Middle frontal gyrus (tissue), 1 donor: ENCODE results near the gene PHKA2.

Experiments used
- DNase-seq: peaks from one replicate; pipeline ENCODE4 v3.0.0-alpha.2; 2015; ENCODE audit warnings: low spot score; ENCODE audit errors: extremely low spot score

The PHKA2 gene

DNA sequence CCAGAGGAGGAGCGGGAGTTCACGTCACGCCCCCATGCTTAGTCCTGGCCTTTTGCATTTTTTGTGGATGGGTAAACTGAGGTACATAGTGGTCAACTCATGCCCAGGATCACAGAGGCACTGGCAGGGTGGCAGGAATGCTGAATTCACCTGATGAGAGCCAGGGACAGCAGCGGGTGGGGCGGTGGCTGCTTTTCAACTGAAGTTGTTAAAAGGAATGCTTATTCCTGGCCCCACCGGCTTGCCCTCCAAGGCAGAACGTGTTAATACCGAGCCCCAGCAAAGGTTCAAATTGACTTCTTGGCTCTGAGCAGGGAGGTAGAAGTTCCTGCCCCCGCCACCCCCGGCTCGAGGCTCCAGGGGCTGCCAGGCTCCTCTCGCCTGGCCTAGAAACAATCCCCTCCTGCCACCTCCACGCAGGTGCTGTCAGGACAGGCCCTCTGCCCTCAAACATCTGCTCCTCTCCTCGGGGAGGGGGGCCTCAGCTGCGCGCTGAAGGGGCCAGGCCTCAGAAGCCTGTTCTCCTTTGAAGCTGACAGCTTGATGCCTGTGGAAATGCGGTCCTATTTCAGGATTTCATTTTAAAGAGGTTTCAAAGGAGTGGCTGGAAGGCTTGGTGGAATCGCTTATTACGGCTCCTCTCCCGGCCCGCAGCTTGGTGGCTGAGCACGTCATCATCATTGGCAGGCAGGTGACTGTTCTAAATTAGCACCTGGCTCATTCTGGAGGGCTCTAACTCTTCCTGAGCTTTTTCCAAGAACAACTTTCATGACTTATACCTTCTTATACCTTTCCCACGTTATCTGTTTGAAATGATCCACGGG is 93.0 kb downstream of the PHKA2 start:
- no peak for DNase-seq

DNA sequence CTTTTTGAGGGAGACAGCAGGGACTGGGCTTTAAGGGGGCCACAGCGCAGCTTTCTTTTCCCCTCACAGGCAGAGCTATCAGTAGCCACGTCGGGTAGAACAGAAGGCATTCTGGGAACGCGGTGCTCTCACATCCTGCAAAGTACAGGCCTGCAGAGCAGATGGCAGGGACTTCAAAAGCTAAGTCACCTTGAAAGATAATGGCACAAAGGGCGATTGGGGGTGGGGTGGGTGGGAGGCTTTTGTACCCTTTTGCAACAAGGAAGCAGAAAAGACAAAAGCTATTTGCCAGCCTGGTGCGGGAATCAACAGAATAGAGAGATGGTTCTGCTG is 93.9 kb downstream of the PHKA2 start:
- no peak for DNase-seq

- no peak for DNase-seq
Observed at GRCh38 chrX:18889346-18890048, 94.4 kb downstream of the PHKA2 start.

DNA sequence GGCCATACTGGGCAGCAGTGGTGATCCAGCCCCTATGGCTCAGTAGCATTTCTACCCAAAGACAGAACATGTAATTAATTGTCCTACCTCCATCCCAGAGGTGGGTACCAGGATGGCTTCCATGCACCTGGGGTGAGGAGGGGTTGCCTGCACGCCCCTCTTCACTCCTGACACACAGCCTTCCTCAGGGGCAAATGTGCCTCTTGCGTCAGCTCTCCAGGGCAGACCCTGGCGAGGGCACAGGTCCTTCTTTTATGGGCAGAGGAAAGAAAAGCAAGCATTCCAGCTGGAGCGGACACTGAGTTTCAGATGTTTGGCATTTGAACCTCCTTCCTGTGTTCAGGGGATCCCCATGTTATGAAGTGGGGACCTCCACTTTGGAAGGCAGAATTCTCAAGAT is 95.6 kb downstream of the PHKA2 start:
- no peak for DNase-seq

- DNase-seq: no peak
Observed at GRCh38 chrX:18887825-18888212, 96.1 kb downstream of the PHKA2 start.

- DNase-seq: no peak
Observed at GRCh38 chrX:18887177-18887824, 96.6 kb downstream of the PHKA2 start.

GRCh38 chrX:18886344-18887161 is 97.4 kb downstream of the PHKA2 start:
- DNase-seq: no peak

- no peak for DNase-seq
Observed at GRCh38 chrX:18886005-18886343, 97.9 kb downstream of the PHKA2 start.

DNA sequence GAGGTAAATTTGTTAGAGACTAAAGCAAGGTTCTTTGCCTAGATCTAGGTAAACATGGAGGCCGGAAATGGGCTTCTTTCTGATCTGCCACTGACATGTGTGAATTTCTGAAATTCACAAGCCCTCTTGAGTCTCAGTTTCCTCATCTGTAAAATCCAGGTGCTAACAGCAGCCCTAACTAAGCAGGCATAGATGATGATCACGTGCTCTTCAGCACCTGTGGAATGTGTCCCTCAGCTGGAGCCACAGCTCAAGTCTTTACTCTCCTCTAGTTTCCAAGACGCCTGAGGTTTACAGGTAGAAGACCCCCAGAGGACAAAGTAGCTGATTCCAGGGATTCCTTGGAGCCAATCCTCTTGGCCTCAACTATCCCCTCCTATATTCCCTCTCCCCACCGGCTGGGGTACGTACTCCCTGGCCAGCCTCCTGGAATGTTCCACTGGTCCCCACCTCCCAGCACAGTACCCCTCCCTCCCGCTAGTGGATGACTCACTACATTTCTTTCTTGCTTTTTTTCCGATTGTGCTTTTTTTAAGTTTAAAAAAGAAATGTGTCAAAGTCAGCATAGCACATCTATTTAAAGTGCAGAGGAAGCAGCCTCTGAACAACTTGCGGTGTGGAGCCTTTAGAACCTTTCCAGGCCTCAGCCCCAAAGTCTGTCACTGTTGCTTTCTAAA is 98.4 kb downstream of the PHKA2 start:
- DNase-seq: no peak

GRCh38 chrX:18884916-18885315 is 99.0 kb downstream of the PHKA2 start:
- no peak for DNase-seq

- no peak for DNase-seq
Observed at GRCh38 chrX:18883961-18884765, 99.8 kb downstream of the PHKA2 start.

DNA sequence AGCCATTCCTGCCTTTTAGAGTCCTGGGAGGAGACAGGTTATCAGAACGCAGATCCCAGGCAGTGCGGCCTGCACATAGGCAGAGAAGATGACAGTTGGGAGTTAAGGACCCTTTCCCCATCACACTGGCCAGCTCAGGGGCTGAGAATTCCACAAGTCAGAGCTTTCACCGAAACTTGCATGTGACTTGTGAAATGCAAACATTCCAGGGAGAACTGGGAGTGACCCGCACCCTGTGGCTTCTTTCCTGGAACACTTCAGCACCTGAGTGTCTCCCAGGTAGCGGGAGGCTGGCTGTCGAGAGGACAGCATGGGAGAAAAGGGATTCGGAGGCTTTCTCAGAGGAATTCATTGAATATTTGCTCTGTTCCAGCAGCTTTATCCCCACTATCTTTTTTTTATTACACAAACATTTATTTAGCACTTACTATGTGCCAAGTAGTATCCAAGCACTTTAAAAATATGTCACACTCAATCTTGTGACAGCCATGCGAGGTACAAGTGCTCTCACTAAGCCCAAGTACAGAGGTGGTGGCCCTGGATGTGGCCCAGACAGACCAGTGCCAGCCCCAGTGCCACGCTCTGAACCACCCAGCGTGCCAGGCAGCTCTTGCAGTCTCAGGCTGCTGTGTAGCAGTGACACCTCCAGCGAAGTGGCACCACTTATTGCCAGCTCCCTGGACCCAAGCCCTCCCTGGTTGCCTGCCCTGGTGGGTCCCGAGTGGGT is 100.5 kb downstream of the PHKA2 start:
- DNase-seq: no peak

GRCh38 chrX:18879144-18879543 is 104.8 kb downstream of the PHKA2 start:
- DNase-seq: no peak

DNA sequence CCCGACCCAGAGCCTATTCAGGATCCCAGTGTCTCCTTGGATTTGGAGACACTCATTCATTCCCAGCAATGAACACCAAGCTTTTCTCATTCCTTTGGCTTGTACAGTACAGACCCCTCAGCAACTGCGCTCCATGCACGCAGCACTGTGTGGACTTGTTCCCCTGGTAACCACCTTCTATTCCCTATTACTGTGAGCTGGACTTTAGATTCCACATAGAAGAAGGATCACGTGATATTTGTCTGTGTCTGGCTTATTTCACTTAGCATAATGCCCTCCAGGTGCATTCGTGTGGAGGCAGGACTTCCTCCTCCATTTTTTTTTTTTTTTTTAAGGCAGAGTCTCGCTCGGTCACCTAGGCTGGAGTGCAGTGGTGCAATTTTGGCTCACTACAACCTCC is 106.4 kb downstream of the PHKA2 start:
- DNase-seq: no peak

GRCh38 chrX:18875256-18875878 is 108.5 kb downstream of the PHKA2 start:
- no peak for DNase-seq

- no peak for DNase-seq
Observed at GRCh38 chrX:18874560-18875255, 109.2 kb downstream of the PHKA2 start.

- DNase-seq: no peak
Observed at GRCh38 chrX:18873836-18874235, 110.1 kb downstream of the PHKA2 start.

- DNase-seq: no peak
Observed at GRCh38 chrX:18873189-18873791, 110.6 kb downstream of the PHKA2 start.
